Sigmoid colon (tissue), 7 donors: Measurements from ENCODE around the gene RHOV. TPM values are rescaled to one million over a fixed set of nuclear protein-coding genes. Genes with fewer than 3 reads are reported as not detected.

Source experiments
- DNase-seq: peaks from one replicate; pipeline ENCODE4 v3.0.0-alpha.2; 2019
- H3K27ac ChIP-seq, 4 donors: fragments of 200-600 bp; sonication (generic); one replicate each; pipeline ENCODE4 v1.5.1; 2016 to 2019; ENCODE audit warnings: mild to moderate bottlenecking in 1 of 4
- H3K27me3 ChIP-seq, 3 donors: fragments of 200-600 bp; sonication (generic); one replicate each; pipeline ENCODE4 v1.5.1; 2019; ENCODE audit warnings: mild to moderate bottlenecking in 1 of 3
- H3K36me3 ChIP-seq, 4 donors: fragments of 200-600 bp; sonication (generic); one replicate each; pipeline ENCODE4 v1.5.1; 2016 to 2019
- H3K4me1 ChIP-seq, 4 donors: fragments of 200-600 bp; sonication (generic); one replicate each; pipeline ENCODE4 v1.5.1; 2017 to 2019
- H3K4me3 ChIP-seq, 4 donors: fragments of 200-600 bp; sonication (generic); one replicate each; pipeline ENCODE4 v1.5.1; 2017 to 2019; ENCODE audit warnings: mild to moderate bottlenecking in 2 of 4, moderate library complexity in 1 of 4
- H3K9me3 ChIP-seq, 4 donors: fragments of 200-600 bp in 3 of 4; sonication (generic) in 3 of 4; one replicate each; pipeline versions ENCODE4 v1.5.1 to v1.6.1; 2013 to 2019
- CTCF ChIP-seq, 4 experiments: fragments of 450-650 bp in 3 of 4; fragments of 200-600 bp in 1 of 4; IDR thresholded peaks; one replicate each; pipeline ENCODE4 v1.5.1; 2016 to 2019; ENCODE audit warnings: antibody characterized with exemption in 4 of 4, mild to moderate bottlenecking in 3 of 4, moderate library complexity in 2 of 4
- EP300 ChIP-seq, 4 donors: sonication (generic); formaldehyde crosslinking; IDR thresholded peaks; one replicate each; pipeline ENCODE4 v1.6.1; 2017; ENCODE audit warnings: antibody characterized with exemption in 4 of 4
- POLR2A ChIP-seq, 2 donors: fragments of 450-650 bp; IDR thresholded peaks; one replicate each; pipeline ENCODE4 v1.6.1; 2016; ENCODE audit warnings: antibody characterized with exemption in 2 of 2, mild to moderate bottlenecking in 2 of 2, moderate library complexity in 2 of 2
- POLR2AphosphoS5 ChIP-seq, 4 donors: sonication (generic); formaldehyde crosslinking; IDR thresholded peaks; one replicate each; pipeline ENCODE4 v1.6.1; 2017; ENCODE audit warnings: antibody characterized with exemption in 4 of 4
- WGBS, 2 donors: extraction: QIAGEN DNeasy Blood & Tissue Kit; methylation state at CpG; one replicate each; pipeline ENCODE4 v1.1.7; 2013; 5-methylcytosine and 5-hydroxymethylcytosine counted together
- intact Hi-C: fragments of 100-400 bp; cut with DNase I; formaldehyde crosslinking; loops from one replicate; pipeline ENCODE4 v1.15.1; 2023
- polyA plus RNA-seq, 3 donors: library from polyadenylated mRNA; stranded (reverse); fragments of 200-250 nt; gene quantifications; one replicate each; pipeline ENCODE4 v1.2.3, GENCODE V29; 2013
- total RNA-seq, 4 donors: library from RNA; depleted of rRNA; stranded (reverse); fragments of >200 nt; gene quantifications; one replicate each; pipeline ENCODE4 v1.1.0, GENCODE V29; 2016
- donor health status: healthy with polysubstance abuse.
- donor health status: Bipolar disorder and iron deficiency.
- donor health status: healthy.

Gene RHOV
- total and polyA plus RNA-seq, 7 donors = 4.8 to 8.1 (median 5.2) TPM; not detected in 4

- TF ChIP-seq POLR2A (IDR thresholded peaks at IDR 0.05) = no peak
- TF ChIP-seq POLR2AphosphoS5 (IDR thresholded peaks at IDR 0.05) = no peak
- no peak for TF ChIP-seq EP300 (IDR thresholded peaks at IDR 0.05)
- TF ChIP-seq CTCF (IDR thresholded peaks at IDR 0.05) = no peak
Observed at GRCh38 chr15:40915116-40915661, 41.2 kb upstream of the RHOV start.

GRCh38 chr15:40914486-40914885 is 40.5 kb upstream of the RHOV start:
- 84 to 89% methylated on average over 8 of the region's 8 CpGs for WGBS, 2 donors
- H3K4me1 ChIP-seq = no peaks in the 10 kb centered on the region
- no peak for TF ChIP-seq POLR2AphosphoS5 (IDR thresholded peaks at IDR 0.05)
- TF ChIP-seq CTCF (IDR thresholded peaks at IDR 0.05) = no peak
- TF ChIP-seq EP300 (IDR thresholded peaks at IDR 0.05) = no peak
- no peak for TF ChIP-seq POLR2A (IDR thresholded peaks at IDR 0.05)
- DNase-seq = no peak
- intact Hi-C loops = no loop called here
- H3K27ac ChIP-seq = no peak overlapping the region
- H3K4me3 ChIP-seq = no peak overlapping the region
- H3K36me3 ChIP-seq = no peaks in the 10 kb centered on the region
- no peaks in the 10 kb centered on the region for H3K9me3 ChIP-seq
- H3K27me3 ChIP-seq = no peaks in the 10 kb centered on the region

More at GRCh38 chr15:40915116-40915661, 41.2 kb upstream of the RHOV start:
- H3K27ac ChIP-seq = no peak overlapping the region
- H3K4me1 ChIP-seq = no peaks in the 10 kb centered on the region
- WGBS, 2 donors = 89 to 93% methylated on average over 12 of the region's 12 CpGs
- no peak for DNase-seq
- H3K4me3 ChIP-seq = no peak overlapping the region
- H3K36me3 ChIP-seq = no peaks in the 10 kb centered on the region
- intact Hi-C loops = no loop called here
- H3K9me3 ChIP-seq = no peaks in the 10 kb centered on the region
- H3K27me3 ChIP-seq = no peaks in the 10 kb centered on the region

DNA sequence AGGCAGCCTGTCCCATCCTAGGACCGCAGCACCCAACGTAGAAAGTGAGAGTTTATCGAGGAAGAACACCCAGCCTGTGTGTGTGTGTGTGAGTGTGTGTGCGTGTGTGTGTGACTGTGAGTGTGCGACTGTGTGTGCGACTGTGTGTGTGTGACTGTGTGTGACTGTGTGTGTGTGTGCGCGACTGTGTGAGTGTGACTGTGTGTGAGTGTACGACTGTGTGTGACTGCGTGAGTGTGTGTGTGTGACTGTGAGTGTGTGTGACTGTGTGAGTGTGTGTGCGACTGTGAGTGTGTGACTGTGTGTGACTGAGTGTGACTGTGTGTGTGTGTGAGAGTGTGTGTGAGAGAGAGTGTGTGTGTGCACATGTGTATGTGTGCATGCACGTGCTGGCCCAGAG is 40.0 kb upstream of the RHOV start:
- H3K27ac ChIP-seq = no peak overlapping the region

GRCh38 chr15:40912478-40912877 is 38.4 kb upstream of the RHOV start:
- Histone ChIP-seq H3K27ac (no peak overlapping the region), H3K27me3 (no peaks in the 10 kb centered on the region), H3K36me3 (no peaks in the 10 kb centered on the region), H3K9me3 (no peaks in the 10 kb centered on the region), H3K4me3 (no peak overlapping the region), H3K4me1 (peaks cover 0 to 2% (median under 1%) of the 10 kb centered on the region in 4 donors)
- WGBS, 2 donors = 69 to 74% methylated on average over 6 of the region's 6 CpGs
- DNase-seq = no peak
- intact Hi-C loops = no loop called here
- no peak for TF ChIP-seq POLR2AphosphoS5 (IDR thresholded peaks at IDR 0.05)
- no peak for TF ChIP-seq CTCF (IDR thresholded peaks at IDR 0.05)
- no peak for TF ChIP-seq EP300 (IDR thresholded peaks at IDR 0.05)
- TF ChIP-seq POLR2A (IDR thresholded peaks at IDR 0.05) = no peak

More for the DNA sequence above, 40.0 kb upstream of the RHOV start:
- 95 to 97% methylated on average over 12 of the region's 12 CpGs for WGBS, 2 donors
- DNase-seq = no peak
- H3K4me3 ChIP-seq = no peak overlapping the region
- H3K27me3 ChIP-seq = no peaks in the 10 kb centered on the region
- no peaks in the 10 kb centered on the region for H3K4me1 ChIP-seq
- no peaks in the 10 kb centered on the region for H3K36me3 ChIP-seq
- H3K9me3 ChIP-seq = no peaks in the 10 kb centered on the region
- TF ChIP-seq POLR2AphosphoS5 (IDR thresholded peaks at IDR 0.05) = no peak
- no peak for TF ChIP-seq CTCF (IDR thresholded peaks at IDR 0.05)
- no peak for TF ChIP-seq POLR2A (IDR thresholded peaks at IDR 0.05)
- no peak for TF ChIP-seq EP300 (IDR thresholded peaks at IDR 0.05)
- intact Hi-C loops = no loop called here

DNA sequence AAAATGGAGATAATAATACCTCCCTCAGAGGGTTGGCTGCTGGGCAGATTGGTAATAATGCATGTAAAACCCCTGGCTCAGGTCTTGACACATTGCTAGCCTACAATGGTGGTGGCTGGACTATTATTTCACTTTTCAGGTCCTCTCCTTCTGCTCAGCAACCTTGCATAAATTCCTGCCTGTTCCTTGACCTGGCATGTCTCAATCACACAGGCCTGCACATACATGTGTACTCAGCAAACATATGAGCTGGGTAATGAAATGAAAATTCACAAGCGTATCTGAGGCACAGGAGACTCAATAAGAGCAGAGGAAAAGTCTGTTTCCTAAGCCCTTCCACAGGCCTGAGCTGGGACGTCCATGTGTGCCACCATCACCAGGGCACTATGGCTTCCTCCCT is 37.7 kb upstream of the RHOV start:
- Histone ChIP-seq H3K27ac (no peak overlapping the region), H3K4me1 (peaks cover 0 to 10% (median 8%) of the 10 kb centered on the region in 4 donors), H3K27me3 (no peaks in the 10 kb centered on the region), H3K9me3 (no peaks in the 10 kb centered on the region), H3K36me3 (no peaks in the 10 kb centered on the region), H3K4me3 (no peak overlapping the region)
- 87 to 91% methylated on average over 2 of the region's 2 CpGs for WGBS, 2 donors
- no peak for DNase-seq
- TF ChIP-seq CTCF (IDR thresholded peaks at IDR 0.05) (no peak), POLR2A (IDR thresholded peaks at IDR 0.05) (no peak), POLR2AphosphoS5 (IDR thresholded peaks at IDR 0.05) (no peak), EP300 (IDR thresholded peaks at IDR 0.05) (no peak)
- intact Hi-C loops = no loop called here
